ENCODE results near the gene KIF26B.
A peak's percentile ranks its signal among the peaks of the same experiment; 100 is the strongest.

Gene KIF26B

DNA sequence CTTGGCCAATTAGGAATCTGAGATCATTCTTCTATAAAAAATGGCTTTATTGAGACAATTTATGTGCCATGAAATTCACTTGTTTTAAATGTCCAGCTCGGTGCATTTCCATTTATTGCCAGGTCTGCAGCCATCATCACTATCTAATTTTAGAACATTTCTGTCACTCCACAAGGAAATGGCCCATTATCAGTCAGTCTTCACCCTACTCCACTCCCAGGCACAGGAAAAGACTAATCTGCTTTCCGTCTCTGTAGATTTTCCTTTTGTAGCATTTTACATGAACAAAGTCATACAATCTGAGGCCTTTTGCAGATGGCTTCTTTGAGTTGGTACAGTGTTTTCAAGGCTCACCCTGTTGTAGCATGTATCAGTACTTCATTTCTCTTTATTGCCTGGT, 27.2 kb downstream of the KIF26B start:
- H3K27me3 ChIP-seq (ENCODE audit: low read depth, low read length): peaks cover 4% of the 10 kb centered on the region; the same call in 1 of the 2 replicates
- no peaks in the 10 kb centered on the region for H3K4me1 ChIP-seq (ENCODE audit: low read length)
- no peak overlapping the region for H2AFZ ChIP-seq (ENCODE audit: low read depth, low read length)
- H3K9me3 ChIP-seq (ENCODE audit: insufficient read depth, low read length): no peaks in the 10 kb centered on the region
- no peak overlapping the region for H3K4me2 ChIP-seq (ENCODE audit: low read length)
- H3K27ac ChIP-seq (ENCODE audit: low read length): no peak overlapping the region
- H3K79me2 ChIP-seq (ENCODE audit: low read length): no peaks in the 10 kb centered on the region
- H3K4me3 ChIP-seq (ENCODE audit: low read length): no peak overlapping the region
- TF ChIP-seq, protein P1, sequence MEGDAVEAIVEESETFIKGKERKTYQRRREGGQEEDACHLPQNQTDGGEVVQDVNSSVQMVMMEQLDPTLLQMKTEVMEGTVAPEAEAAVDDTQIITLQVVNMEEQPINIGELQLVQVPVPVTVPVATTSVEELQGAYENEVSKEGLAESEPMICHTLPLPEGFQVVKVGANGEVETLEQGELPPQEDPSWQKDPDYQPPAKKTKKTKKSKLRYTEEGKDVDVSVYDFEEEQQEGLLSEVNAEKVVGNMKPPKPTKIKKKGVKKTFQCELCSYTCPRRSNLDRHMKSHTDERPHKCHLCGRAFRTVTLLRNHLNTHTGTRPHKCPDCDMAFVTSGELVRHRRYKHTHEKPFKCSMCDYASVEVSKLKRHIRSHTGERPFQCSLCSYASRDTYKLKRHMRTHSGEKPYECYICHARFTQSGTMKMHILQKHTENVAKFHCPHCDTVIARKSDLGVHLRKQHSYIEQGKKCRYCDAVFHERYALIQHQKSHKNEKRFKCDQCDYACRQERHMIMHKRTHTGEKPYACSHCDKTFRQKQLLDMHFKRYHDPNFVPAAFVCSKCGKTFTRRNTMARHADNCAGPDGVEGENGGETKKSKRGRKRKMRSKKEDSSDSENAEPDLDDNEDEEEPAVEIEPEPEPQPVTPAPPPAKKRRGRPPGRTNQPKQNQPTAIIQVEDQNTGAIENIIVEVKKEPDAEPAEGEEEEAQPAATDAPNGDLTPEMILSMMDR (IDR thresholded peaks at IDR 0.05; ENCODE audit: low read depth, low read length): no peak
- TF ChIP-seq EZH2phosphoT487 (IDR thresholded peaks at IDR 0.05; ENCODE audit: low read depth): no peak
- H3K9ac ChIP-seq (ENCODE audit: low read length): no peak overlapping the region
- H3K36me3 ChIP-seq (replicated peaks; ENCODE audit: low read depth, low read length): no peaks in the 10 kb centered on the region
- no peaks in the 10 kb centered on the region for H4K20me1 ChIP-seq (ENCODE audit: insufficient read depth, low read length)

DNA sequence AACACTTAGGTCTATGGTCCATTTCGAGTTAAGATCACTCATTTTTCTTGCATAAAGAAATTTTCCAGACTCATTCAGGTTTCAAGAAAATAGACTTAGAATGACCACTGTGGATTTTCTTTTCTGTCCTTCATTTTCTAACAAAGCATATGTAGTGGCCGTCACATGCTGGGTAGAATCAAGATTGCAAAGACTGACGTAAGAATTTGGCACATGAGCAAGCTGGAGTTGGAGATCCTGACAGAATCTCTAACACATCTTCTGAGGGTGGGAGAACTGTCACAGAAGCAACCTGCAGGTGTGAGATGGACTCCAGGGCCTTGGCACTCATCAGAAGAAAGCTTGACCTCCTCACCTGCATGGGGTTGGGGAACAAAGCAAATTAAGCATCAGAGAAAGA, 28.6 kb downstream of the KIF26B start:
- H3K4me3 ChIP-seq (ENCODE audit: low read length): no peak overlapping the region
- no peaks in the 10 kb centered on the region for H4K20me1 ChIP-seq (ENCODE audit: insufficient read depth, low read length)
- no peaks in the 10 kb centered on the region for H3K36me3 ChIP-seq (replicated peaks; ENCODE audit: low read depth, low read length)
- no peaks in the 10 kb centered on the region for H3K79me2 ChIP-seq (ENCODE audit: low read length)
- H3K9ac ChIP-seq (ENCODE audit: low read length): no peak overlapping the region
- peaks cover 4% of the 10 kb centered on the region; the same call in 1 of the 2 replicates for H3K27me3 ChIP-seq (ENCODE audit: low read depth, low read length)
- TF ChIP-seq, protein P1 (IDR thresholded peaks at IDR 0.05; ENCODE audit: low read depth, low read length): no peak
- no peak for TF ChIP-seq EZH2phosphoT487 (IDR thresholded peaks at IDR 0.05; ENCODE audit: low read depth)
- peaks cover 4% of the 10 kb centered on the region; the same call in 1 of the 2 replicates for H3K4me1 ChIP-seq (ENCODE audit: low read length)
- H3K9me3 ChIP-seq (ENCODE audit: insufficient read depth, low read length): no peaks in the 10 kb centered on the region
- no peak overlapping the region for H3K27ac ChIP-seq (ENCODE audit: low read length)
- H3K4me2 ChIP-seq (ENCODE audit: low read length): no peak overlapping the region
- H2AFZ ChIP-seq (ENCODE audit: low read depth, low read length): no peak overlapping the region

DNA sequence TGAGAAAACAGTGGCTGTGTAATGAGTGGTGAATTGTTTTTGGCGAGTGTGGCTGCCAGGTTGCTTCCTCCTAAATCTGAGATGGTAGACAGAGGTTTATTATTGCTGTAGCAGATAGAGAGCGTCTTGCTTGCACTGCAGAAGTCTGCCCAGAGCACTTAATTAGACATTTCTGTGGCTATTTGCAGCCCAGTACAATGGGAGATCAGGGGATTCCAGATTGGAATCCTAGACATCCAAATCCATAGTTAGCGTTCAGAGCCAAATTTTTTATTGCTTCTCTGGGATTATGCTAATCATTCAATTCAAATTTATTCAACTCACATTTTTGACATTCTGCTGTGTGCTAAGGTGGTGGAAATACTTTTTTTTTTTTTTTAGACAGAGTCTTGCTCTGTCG, 30.0 kb downstream of the KIF26B start:
- peaks cover 5% of the 10 kb centered on the region; the same call in 1 of the 2 replicates for H3K9me3 ChIP-seq (ENCODE audit: insufficient read depth, low read length)
- H3K27ac ChIP-seq (ENCODE audit: low read length): no peak overlapping the region
- H3K79me2 ChIP-seq (ENCODE audit: low read length): no peaks in the 10 kb centered on the region
- H3K4me2 ChIP-seq (ENCODE audit: low read length): no peak overlapping the region
- H3K9ac ChIP-seq (ENCODE audit: low read length): no peak overlapping the region
- H3K4me3 ChIP-seq (ENCODE audit: low read length): no peak overlapping the region
- H3K36me3 ChIP-seq (replicated peaks; ENCODE audit: low read depth, low read length): no peaks in the 10 kb centered on the region
- no peak overlapping the region for H2AFZ ChIP-seq (ENCODE audit: low read depth, low read length)
- TF ChIP-seq, protein P1 (IDR thresholded peaks at IDR 0.05; ENCODE audit: low read depth, low read length): no peak
- TF ChIP-seq EZH2phosphoT487 (IDR thresholded peaks at IDR 0.05; ENCODE audit: low read depth): no peak
- peaks cover 7% of the 10 kb centered on the region; the same call in 1 of the 2 replicates for H3K4me1 ChIP-seq (ENCODE audit: low read length)
- no peaks in the 10 kb centered on the region for H4K20me1 ChIP-seq (ENCODE audit: insufficient read depth, low read length)
- peaks cover 4% of the 10 kb centered on the region; the same call in 1 of the 2 replicates for H3K27me3 ChIP-seq (ENCODE audit: low read depth, low read length)

DNA sequence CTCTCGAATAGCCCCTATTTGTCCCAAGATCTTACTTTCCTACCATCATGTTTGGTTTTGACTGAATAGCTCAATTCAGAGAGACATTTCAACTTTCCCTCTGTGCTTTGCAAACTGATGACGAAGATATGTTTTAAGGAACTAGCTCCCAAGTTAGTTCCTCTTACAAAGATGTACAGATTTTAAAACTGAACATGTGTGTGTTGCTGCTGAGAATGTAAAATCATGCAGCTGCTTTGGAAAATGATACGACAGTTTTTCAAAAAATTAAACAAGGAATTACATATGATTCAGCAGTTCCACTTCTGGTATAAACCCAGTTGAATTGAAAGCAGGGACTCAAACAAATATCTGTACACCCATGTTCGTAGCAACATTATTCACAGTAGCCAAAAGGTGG, 33.6 kb downstream of the KIF26B start:
- H3K79me2 ChIP-seq (ENCODE audit: low read length): no peaks in the 10 kb centered on the region
- peaks cover 7% of the 10 kb centered on the region; the same call in 1 of the 2 replicates for H3K4me1 ChIP-seq (ENCODE audit: low read length)
- no peak for TF ChIP-seq EZH2phosphoT487 (IDR thresholded peaks at IDR 0.05; ENCODE audit: low read depth)
- TF ChIP-seq, protein P1 (IDR thresholded peaks at IDR 0.05; ENCODE audit: low read depth, low read length): no peak
- no peaks in the 10 kb centered on the region for H3K36me3 ChIP-seq (replicated peaks; ENCODE audit: low read depth, low read length)
- peak overlapping the region; percentile 15; the same call in 1 of the 2 replicates for H3K27ac ChIP-seq (ENCODE audit: low read length)
- no peaks in the 10 kb centered on the region for H4K20me1 ChIP-seq (ENCODE audit: insufficient read depth, low read length)
- peaks cover 9% of the 10 kb centered on the region; the same call in 1 of the 2 replicates for H3K9me3 ChIP-seq (ENCODE audit: insufficient read depth, low read length)
- H3K4me3 ChIP-seq (ENCODE audit: low read length): no peak overlapping the region
- H3K4me2 ChIP-seq (ENCODE audit: low read length): peak overlapping the region; percentile 27
- peaks cover 3% of the 10 kb centered on the region; the same call in 1 of the 2 replicates for H3K27me3 ChIP-seq (ENCODE audit: low read depth, low read length)
- no peak overlapping the region for H3K9ac ChIP-seq (ENCODE audit: low read length)
- 0 out of 2 replicates have a peak overlapping the region, but pooled peaks have one; percentile 24 for H2AFZ ChIP-seq (ENCODE audit: low read depth, low read length)

All from OCI-LY3 (cell line).